GM23338 (cell line): ENCODE data around the gene KCNK15.

ENCODE experiments used
- CREB1 ChIP-seq: fragments of 250-450 bp; sonication (Bioruptor Pico); IDR thresholded peaks from 2 replicates; pipeline ENCODE4 v1.5.0; 2020; ENCODE audit warnings: low read depth, mild to moderate bottlenecking, moderate library complexity
- EZH2 ChIP-seq: fragments of 200-600 bp; sonication (generic); IDR thresholded peaks from one replicate; pipeline ENCODE4 v1.8.0; 2017; ENCODE audit warnings: antibody characterized with exemption, mild to moderate bottlenecking, low read depth; ENCODE audit not compliant: unreplicated experiment
- EZH2phosphoT487 ChIP-seq: fragments of 200-600 bp; sonication (generic); IDR thresholded peaks from one replicate; pipeline ENCODE4 v1.8.1; 2018; ENCODE audit warnings: antibody characterized with exemption; ENCODE audit not compliant: unreplicated experiment
- JUNB ChIP-seq: IDR thresholded peaks from one replicate; pipeline ENCODE4 v1.6.1; 2016; ENCODE audit warnings: antibody characterized with exemption; ENCODE audit not compliant: unreplicated experiment
- POLR2AphosphoS5 ChIP-seq: IDR thresholded peaks from 2 replicates; pipeline ENCODE4 v1.6.1; 2016; ENCODE audit warnings: antibody characterized with exemption, low read depth
- STAT1 ChIP-seq: IDR thresholded peaks from one replicate; pipeline ENCODE4 v1.6.1; 2016; ENCODE audit warnings: antibody characterized with exemption; ENCODE audit not compliant: unreplicated experiment
- ZNF114 ChIP-seq: fragments of 250-450 bp; sonication (Bioruptor Pico); IDR thresholded peaks from 2 replicates; pipeline ENCODE4 v1.5.0; 2020; ENCODE audit warnings: mild to moderate bottlenecking, moderate library complexity
- ZNF331 ChIP-seq: fragments of 250-450 bp; sonication (Bioruptor Pico); IDR thresholded peaks from 2 replicates; pipeline ENCODE4 v1.5.0; 2020; ENCODE audit warnings: low read depth, mild to moderate bottlenecking, moderate library complexity
- TF ChIP-seq, protein P1 (sequence below), 2 experiments: fragments of 200-600 bp in 1 of 2; sonication (generic) in 1 of 2; conservative IDR thresholded peaks; 2 replicates each; pipeline versions ENCODE4 v1.5.1 to v1.6.1; 2016 to 2017; ENCODE audit warnings: antibody characterized with exemption in 2 of 2, low read depth in 2 of 2, mild to moderate bottlenecking in 2 of 2, moderate library complexity in 1 of 2
- TF ChIP-seq, protein P2 (sequence below): fragments of 250-450 bp; sonication (Bioruptor Pico); IDR thresholded peaks from 2 replicates; pipeline ENCODE4 v1.5.0; 2020; ENCODE audit warnings: mild to moderate bottlenecking, moderate library complexity
- TF ChIP-seq, protein P3 (sequence below): IDR thresholded peaks from one replicate; pipeline ENCODE4 v1.6.1; 2018; ENCODE audit warnings: antibody characterized with exemption; ENCODE audit not compliant: unreplicated experiment

DNA sequence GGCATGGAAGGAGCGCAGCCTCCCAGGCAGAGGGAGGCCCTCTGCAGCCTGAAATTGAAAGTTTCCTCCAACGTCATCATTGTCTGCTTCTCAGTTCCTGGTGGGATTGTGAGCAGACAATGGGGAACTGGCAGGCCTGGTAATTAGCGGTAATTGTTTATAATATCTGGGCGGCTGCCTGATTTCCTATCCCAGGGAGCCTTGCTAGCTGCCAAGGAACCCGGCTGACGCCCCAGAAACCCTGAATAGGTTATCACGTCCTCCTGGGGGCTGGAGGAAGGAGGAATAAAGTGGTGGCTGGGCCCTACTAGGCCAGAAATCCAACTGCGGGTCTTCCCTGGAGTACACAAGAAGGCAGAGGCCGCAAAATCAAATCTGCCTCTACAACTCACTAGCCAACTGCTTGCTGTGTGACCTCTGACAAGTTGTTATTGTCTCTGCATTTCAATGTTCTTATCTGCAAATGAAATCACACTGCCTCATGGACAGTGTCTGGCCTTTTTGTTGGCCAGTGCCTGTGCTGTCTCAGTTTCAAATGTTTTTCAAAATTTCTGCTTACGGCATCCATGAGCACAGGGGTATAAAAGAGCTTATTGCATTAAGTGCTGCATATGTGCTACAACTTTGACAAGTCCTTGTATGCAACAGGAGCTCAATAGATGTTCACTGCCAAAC lies 16.9 kb downstream of the KCNK15 start:
- TF ChIP-seq, protein P1, sequence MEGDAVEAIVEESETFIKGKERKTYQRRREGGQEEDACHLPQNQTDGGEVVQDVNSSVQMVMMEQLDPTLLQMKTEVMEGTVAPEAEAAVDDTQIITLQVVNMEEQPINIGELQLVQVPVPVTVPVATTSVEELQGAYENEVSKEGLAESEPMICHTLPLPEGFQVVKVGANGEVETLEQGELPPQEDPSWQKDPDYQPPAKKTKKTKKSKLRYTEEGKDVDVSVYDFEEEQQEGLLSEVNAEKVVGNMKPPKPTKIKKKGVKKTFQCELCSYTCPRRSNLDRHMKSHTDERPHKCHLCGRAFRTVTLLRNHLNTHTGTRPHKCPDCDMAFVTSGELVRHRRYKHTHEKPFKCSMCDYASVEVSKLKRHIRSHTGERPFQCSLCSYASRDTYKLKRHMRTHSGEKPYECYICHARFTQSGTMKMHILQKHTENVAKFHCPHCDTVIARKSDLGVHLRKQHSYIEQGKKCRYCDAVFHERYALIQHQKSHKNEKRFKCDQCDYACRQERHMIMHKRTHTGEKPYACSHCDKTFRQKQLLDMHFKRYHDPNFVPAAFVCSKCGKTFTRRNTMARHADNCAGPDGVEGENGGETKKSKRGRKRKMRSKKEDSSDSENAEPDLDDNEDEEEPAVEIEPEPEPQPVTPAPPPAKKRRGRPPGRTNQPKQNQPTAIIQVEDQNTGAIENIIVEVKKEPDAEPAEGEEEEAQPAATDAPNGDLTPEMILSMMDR (conservative IDR thresholded peaks at IDR 0.05; ENCODE audit: low read depth in 2 of 2): no peak
- TF ChIP-seq POLR2AphosphoS5 (no peak), ZNF114 (CRISPR knock-in tag) (no peak), EZH2 (no peak), EZH2phosphoT487 (no peak), CREB1 (CRISPR knock-in tag) (no peak), JUNB (no peak), STAT1 (no peak), ZNF331 (CRISPR knock-in tag) (no peak)
- TF ChIP-seq, protein P2, sequence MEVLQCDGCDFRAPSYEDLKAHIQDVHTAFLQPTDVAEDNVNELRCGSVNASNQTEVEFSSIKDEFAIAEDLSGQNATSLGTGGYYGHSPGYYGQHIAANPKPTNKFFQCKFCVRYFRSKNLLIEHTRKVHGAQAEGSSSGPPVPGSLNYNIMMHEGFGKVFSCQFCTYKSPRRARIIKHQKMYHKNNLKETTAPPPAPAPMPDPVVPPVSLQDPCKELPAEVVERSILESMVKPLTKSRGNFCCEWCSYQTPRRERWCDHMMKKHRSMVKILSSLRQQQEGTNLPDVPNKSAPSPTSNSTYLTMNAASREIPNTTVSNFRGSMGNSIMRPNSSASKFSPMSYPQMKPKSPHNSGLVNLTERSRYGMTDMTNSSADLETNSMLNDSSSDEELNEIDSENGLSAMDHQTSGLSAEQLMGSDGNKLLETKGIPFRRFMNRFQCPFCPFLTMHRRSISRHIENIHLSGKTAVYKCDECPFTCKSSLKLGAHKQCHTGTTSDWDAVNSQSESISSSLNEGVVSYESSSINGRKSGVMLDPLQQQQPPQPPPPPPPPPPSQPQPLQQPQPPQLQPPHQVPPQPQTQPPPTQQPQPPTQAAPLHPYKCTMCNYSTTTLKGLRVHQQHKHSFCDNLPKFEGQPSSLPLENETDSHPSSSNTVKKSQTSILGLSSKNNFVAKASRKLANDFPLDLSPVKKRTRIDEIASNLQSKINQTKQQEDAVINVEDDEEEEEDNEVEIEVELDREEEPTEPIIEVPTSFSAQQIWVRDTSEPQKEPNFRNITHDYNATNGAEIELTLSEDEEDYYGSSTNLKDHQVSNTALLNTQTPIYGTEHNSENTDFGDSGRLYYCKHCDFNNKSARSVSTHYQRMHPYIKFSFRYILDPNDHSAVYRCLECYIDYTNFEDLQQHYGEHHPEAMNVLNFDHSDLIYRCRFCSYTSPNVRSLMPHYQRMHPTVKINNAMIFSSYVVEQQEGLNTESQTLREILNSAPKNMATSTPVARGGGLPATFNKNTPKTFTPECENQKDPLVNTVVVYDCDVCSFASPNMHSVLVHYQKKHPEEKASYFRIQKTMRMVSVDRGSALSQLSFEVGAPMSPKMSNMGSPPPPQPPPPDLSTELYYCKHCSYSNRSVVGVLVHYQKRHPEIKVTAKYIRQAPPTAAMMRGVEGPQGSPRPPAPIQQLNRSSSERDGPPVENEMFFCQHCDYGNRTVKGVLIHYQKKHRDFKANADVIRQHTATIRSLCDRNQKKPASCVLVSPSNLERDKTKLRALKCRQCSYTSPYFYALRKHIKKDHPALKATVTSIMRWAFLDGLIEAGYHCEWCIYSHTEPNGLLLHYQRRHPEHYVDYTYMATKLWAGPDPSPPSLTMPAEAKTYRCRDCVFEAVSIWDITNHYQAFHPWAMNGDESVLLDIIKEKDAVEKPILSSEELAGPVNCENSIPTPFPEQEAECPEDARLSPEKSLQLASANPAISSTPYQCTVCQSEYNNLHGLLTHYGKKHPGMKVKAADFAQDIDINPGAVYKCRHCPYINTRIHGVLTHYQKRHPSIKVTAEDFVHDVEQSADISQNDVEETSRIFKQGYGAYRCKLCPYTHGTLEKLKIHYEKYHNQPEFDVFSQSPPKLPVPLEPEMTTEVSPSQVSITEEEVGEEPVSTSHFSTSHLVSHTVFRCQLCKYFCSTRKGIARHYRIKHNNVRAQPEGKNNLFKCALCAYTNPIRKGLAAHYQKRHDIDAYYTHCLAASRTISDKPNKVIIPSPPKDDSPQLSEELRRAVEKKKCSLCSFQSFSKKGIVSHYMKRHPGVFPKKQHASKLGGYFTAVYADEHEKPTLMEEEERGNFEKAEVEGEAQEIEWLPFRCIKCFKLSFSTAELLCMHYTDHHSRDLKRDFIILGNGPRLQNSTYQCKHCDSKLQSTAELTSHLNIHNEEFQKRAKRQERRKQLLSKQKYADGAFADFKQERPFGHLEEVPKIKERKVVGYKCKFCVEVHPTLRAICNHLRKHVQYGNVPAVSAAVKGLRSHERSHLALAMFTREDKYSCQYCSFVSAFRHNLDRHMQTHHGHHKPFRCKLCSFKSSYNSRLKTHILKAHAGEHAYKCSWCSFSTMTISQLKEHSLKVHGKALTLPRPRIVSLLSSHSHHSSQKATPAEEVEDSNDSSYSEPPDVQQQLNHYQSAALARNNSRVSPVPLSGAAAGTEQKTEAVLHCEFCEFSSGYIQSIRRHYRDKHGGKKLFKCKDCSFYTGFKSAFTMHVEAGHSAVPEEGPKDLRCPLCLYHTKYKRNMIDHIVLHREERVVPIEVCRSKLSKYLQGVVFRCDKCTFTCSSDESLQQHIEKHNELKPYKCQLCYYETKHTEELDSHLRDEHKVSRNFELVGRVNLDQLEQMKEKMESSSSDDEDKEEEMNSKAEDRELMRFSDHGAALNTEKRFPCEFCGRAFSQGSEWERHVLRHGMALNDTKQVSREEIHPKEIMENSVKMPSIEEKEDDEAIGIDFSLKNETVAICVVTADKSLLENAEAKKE: no peak
- TF ChIP-seq, protein P3, sequence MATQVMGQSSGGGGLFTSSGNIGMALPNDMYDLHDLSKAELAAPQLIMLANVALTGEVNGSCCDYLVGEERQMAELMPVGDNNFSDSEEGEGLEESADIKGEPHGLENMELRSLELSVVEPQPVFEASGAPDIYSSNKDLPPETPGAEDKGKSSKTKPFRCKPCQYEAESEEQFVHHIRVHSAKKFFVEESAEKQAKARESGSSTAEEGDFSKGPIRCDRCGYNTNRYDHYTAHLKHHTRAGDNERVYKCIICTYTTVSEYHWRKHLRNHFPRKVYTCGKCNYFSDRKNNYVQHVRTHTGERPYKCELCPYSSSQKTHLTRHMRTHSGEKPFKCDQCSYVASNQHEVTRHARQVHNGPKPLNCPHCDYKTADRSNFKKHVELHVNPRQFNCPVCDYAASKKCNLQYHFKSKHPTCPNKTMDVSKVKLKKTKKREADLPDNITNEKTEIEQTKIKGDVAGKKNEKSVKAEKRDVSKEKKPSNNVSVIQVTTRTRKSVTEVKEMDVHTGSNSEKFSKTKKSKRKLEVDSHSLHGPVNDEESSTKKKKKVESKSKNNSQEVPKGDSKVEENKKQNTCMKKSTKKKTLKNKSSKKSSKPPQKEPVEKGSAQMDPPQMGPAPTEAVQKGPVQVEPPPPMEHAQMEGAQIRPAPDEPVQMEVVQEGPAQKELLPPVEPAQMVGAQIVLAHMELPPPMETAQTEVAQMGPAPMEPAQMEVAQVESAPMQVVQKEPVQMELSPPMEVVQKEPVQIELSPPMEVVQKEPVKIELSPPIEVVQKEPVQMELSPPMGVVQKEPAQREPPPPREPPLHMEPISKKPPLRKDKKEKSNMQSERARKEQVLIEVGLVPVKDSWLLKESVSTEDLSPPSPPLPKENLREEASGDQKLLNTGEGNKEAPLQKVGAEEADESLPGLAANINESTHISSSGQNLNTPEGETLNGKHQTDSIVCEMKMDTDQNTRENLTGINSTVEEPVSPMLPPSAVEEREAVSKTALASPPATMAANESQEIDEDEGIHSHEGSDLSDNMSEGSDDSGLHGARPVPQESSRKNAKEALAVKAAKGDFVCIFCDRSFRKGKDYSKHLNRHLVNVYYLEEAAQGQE: no peak
